ENCODE results near the gene RPS2.

- TF ChIP-seq CTCF (IDR thresholded peaks at IDR 0.05) (no peak), POLR2A (IDR thresholded peaks at IDR 0.05) (no peak), EP300 (IDR thresholded peaks at IDR 0.05) (no peak)
Observed at GRCh38 chr16:1980770-1981087, 16.1 kb upstream of the RPS2 start.
